ENCODE results near the gene IGF1R. TPM values are rescaled to one million over a fixed set of nuclear protein-coding genes. Genes with fewer than 3 reads are reported as not detected.

Gene IGF1R
- total and polyA plus RNA-seq, 4 donors, result 5.9 to 154 (median 27.6) TPM

GRCh38 chr15:98690272-98690950, 42.1 kb downstream of the IGF1R start:
- H3K4me3 ChIP-seq, result no peak overlapping the region
- H3K27me3 ChIP-seq (ENCODE audit: control insufficient read depth in 3 of 3, insufficient read depth in 3 of 3, low read length in 2 of 3), result no peaks in the 10 kb centered on the region
- H3K9me3 ChIP-seq (ENCODE audit: control insufficient read depth in 4 of 4, insufficient read depth in 3 of 4, low read length in 3 of 4), result no peaks in the 10 kb centered on the region
- ATAC-seq (ENCODE audit: insufficient read depth, low FRiP score), result no peak
- DNase-seq, result peak in 1 of 3 donors; percentile 37
- H3K36me3 ChIP-seq (ENCODE audit: control insufficient read depth in 4 of 4, insufficient read depth in 4 of 4, low read length in 4 of 4), result no peaks in the 10 kb centered on the region
- no peak for TF ChIP-seq CTCF (IDR thresholded peaks at IDR 0.05; ENCODE audit: control extremely low read depth, extremely low read depth)
- H3K9ac ChIP-seq (ENCODE audit: insufficient read depth in 1 of 2, low read length in 2 of 2), result no peak overlapping the region
- no peak overlapping the region for H3K27ac ChIP-seq (ENCODE audit: low read depth in 1 of 2, low read length in 1 of 2)
- 77 to 80% methylated on average over 6 of the region's 6 CpGs for WGBS, 2 donors
- peaks cover 10 to 38% (median 16%) of the 10 kb centered on the region in 5 donors for H3K4me1 ChIP-seq (ENCODE audit: control insufficient read depth in 5 of 5, insufficient read depth in 5 of 5, low read length in 5 of 5)

GRCh38 chr15:98692213-98692612, 43.9 kb downstream of the IGF1R start:
- Histone ChIP-seq H3K27ac (ENCODE audit: low read depth in 1 of 2, low read length in 1 of 2) (no peak overlapping the region), H3K9me3 (ENCODE audit: control insufficient read depth in 4 of 4, insufficient read depth in 3 of 4, low read length in 3 of 4) (no peaks in the 10 kb centered on the region), H3K4me3 (no peak overlapping the region), H3K27me3 (ENCODE audit: control insufficient read depth in 3 of 3, insufficient read depth in 3 of 3, low read length in 2 of 3) (no peaks in the 10 kb centered on the region), H3K9ac (ENCODE audit: insufficient read depth in 1 of 2, low read length in 2 of 2) (no peak overlapping the region), H3K4me1 (ENCODE audit: control insufficient read depth in 5 of 5, insufficient read depth in 5 of 5, low read length in 5 of 5) (peaks cover 7 to 34% (median 19%) of the 10 kb centered on the region in 5 donors), H3K36me3 (ENCODE audit: control insufficient read depth in 4 of 4, insufficient read depth in 4 of 4, low read length in 4 of 4) (no peaks in the 10 kb centered on the region)
- WGBS, 2 donors, result 60 to 87% methylated on average over 2 of the region's 2 CpGs
- no peak for ATAC-seq (ENCODE audit: insufficient read depth, low FRiP score)
- no peak for DNase-seq
- no peak for TF ChIP-seq CTCF (IDR thresholded peaks at IDR 0.05; ENCODE audit: control extremely low read depth, extremely low read depth)

- TF ChIP-seq CTCF (IDR thresholded peaks at IDR 0.05; ENCODE audit: control extremely low read depth, extremely low read depth), result no peak
- Histone ChIP-seq H3K9ac (ENCODE audit: insufficient read depth in 1 of 2, low read length in 2 of 2) (no peak overlapping the region), H3K9me3 (ENCODE audit: control insufficient read depth in 4 of 4, insufficient read depth in 3 of 4, low read length in 3 of 4) (no peaks in the 10 kb centered on the region), H3K36me3 (ENCODE audit: control insufficient read depth in 4 of 4, insufficient read depth in 4 of 4, low read length in 4 of 4) (no peaks in the 10 kb centered on the region), H3K27me3 (ENCODE audit: control insufficient read depth in 3 of 3, insufficient read depth in 3 of 3, low read length in 2 of 3) (no peaks in the 10 kb centered on the region), H3K4me3 (no peak overlapping the region), H3K27ac (ENCODE audit: low read depth in 1 of 2, low read length in 1 of 2) (no peak overlapping the region), H3K4me1 (ENCODE audit: control insufficient read depth in 5 of 5, insufficient read depth in 5 of 5, low read length in 5 of 5) (peaks cover 5 to 26% (median 12%) of the 10 kb centered on the region in 5 donors)
- WGBS, 2 donors, result 91% methylated on average over 6 of the region's 6 CpGs
- DNase-seq (no peak), ATAC-seq (ENCODE audit: insufficient read depth, low FRiP score) (no peak)
Observed at GRCh38 chr15:98694161-98694560, 45.8 kb downstream of the IGF1R start.

- Histone ChIP-seq H3K4me1 (ENCODE audit: control insufficient read depth in 5 of 5, insufficient read depth in 5 of 5, low read length in 5 of 5) (peaks cover 11 to 17% (median 14%) of the 10 kb centered on the region in 5 donors), H3K4me3 (no peak overlapping the region), H3K9ac (ENCODE audit: insufficient read depth in 1 of 2, low read length in 2 of 2) (peak overlapping the region in 1 of 2 donors; percentile 26), H3K36me3 (ENCODE audit: control insufficient read depth in 4 of 4, insufficient read depth in 4 of 4, low read length in 4 of 4) (no peaks in the 10 kb centered on the region), H3K27ac (ENCODE audit: low read depth in 1 of 2, low read length in 1 of 2) (no peak overlapping the region), H3K27me3 (ENCODE audit: control insufficient read depth in 3 of 3, insufficient read depth in 3 of 3, low read length in 2 of 3) (no peaks in the 10 kb centered on the region), H3K9me3 (ENCODE audit: control insufficient read depth in 4 of 4, insufficient read depth in 3 of 4, low read length in 3 of 4) (no peaks in the 10 kb centered on the region)
- DNase-seq (no peak), ATAC-seq (ENCODE audit: insufficient read depth, low FRiP score) (no peak)
- TF ChIP-seq CTCF (IDR thresholded peaks at IDR 0.05; ENCODE audit: control extremely low read depth, extremely low read depth), result no peak
- 53 to 54% methylated on average over 2 of the region's 2 CpGs for WGBS, 2 donors
Observed at GRCh38 chr15:98698792-98699191, 50.5 kb downstream of the IGF1R start.

Measured in lung (tissue), 12 donors.